M059J (cell line): ENCODE measurements around the gene GRAMD4. TPM values are rescaled to one million over a fixed set of nuclear protein-coding genes. Genes with fewer than 3 reads are reported as not detected.
"Not testable (repeated sequence)": the region's sequence is repeated elsewhere in the genome, so short reads cannot be mapped to it uniquely, and the experiment has no call there.

Experiments used
- DNase-seq: peaks from one replicate; pipeline ENCODE4 v3.0.0-alpha.2; 2012; ENCODE audit warnings: low read depth
- total RNA-seq: library from RNA; depleted of rRNA; stranded (reverse); fragments of >200 nt; shearing (Covaris generic); gene quantifications from 2 replicates; pipeline ENCODE4 v1.2.3, GENCODE V29; 2014

GRAMD4 gene
- total RNA-seq, 1 experiment from 2014 or later, result 7.9 TPM

DNA sequence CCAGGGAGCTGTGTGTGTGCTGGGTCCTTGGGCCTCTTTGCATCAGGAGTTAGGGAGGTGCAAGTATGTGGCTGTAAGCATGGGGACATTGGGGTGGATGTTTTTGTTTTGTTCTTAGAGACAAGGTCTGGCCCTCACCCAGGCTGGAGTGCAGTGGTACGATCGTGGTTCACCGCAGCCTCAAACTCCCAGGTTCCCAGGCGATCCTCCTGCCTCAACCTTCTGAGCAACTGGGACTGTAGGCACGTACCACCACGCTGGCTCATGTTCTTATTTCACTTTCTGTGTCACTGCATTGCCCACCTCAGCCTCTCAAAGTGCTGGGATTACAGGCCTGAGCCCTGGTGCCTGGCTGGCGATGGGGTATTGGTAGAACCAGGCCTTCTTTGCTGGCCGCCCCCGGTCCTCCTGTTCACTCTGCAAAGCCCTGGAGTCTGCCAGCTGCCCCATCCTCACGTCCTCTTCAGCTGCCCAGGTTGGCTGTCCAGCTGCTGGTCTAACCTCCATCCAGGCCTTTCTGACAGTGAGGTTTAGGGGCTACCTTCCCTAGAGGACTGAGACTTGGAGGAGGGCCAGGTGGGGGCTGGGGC is 851 bp upstream of the GRAMD4 start:
- peak; percentile 19 for DNase-seq

DNA sequence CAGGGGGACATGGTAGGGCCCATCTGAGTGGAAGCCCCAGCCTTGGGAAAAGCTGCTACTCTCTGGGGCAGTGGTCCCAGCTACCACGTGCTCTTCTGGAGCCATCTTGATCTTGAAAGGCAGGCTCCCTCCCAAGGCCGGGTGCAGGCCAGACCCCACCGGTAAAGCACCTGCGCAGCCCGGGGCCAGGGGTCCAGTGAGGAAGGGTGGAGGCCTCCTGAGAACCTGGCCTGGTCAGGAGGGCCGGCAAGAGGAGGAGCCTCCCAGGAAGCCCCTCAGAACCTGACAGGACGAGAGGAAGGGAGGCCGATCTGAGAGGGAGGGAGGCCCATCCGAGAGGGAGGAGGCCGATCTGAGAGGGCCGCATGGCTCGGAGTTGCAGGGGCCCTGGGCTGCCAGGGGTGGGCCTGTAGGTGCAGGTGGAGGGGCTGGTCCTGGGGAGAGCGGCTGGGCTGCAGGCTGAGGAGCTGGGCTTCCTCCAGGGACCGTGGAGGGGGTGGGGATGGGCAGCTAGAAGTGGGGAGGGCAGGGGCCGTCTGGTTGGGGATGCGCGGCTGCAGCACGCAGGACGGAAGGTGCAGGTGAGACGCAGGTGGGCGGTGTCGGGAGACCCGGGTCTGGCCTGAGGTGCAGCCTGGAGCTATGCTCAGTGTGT is 529 bp downstream of the GRAMD4 start:
- DNase-seq, result no peak

DNA sequence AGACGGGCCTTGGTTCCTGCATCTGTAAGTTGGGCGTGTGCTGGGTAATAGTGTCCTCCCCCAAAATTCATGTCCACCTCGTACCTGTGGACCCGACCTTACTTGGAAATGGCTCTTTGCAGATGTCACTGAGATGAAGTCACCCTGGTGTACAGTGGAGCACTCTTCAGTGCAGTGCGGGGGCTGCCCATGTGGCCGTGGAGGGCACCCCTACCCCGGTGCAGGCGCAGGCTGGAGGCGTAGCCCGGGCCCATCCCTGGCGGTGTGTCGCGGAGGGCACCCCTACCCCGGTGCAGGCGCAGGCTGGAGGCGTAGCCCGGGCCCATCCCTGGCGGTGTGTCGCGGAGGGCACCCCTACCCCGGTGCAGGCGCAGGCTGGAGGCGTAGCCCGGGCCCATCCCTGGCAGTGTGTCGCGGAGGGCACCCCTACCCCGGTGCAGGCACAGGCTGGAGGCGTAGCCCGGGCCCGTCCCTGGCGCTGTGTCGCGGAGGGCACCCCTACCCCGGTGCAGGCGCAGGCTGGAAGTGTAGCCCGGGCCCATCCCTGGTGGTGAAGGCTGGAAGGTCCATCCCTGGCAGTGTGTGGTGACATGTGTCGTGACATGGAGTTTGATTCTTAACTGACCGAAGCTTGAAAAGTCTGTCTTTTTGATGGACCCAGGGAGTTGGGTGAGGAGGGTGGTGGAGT is 1.2 kb downstream of the GRAMD4 start:
- not testable (repeated sequence) for DNase-seq

DNA sequence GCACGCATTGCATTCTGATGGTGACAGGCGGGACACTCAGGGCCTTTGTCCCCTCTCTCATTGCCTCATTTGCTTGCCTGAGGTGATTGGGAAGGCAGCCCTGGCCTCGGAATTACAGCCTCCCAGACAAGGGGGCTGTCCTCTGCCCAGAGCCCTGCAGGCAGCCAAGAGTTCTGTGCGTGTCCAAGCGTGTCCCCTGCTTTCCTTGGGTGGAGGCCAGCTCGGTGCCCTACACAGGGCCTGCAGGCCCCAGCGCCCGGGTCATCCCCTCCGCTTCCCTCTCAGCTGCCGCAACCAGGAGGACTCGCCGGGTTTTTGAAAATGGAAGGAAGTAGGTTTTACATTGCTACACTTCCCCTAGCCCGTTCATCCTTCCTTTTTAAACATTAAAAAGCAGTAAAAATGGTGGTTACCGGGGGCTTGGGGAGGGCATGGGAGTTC is 1.9 kb downstream of the GRAMD4 start:
- no peak for DNase-seq

DNA sequence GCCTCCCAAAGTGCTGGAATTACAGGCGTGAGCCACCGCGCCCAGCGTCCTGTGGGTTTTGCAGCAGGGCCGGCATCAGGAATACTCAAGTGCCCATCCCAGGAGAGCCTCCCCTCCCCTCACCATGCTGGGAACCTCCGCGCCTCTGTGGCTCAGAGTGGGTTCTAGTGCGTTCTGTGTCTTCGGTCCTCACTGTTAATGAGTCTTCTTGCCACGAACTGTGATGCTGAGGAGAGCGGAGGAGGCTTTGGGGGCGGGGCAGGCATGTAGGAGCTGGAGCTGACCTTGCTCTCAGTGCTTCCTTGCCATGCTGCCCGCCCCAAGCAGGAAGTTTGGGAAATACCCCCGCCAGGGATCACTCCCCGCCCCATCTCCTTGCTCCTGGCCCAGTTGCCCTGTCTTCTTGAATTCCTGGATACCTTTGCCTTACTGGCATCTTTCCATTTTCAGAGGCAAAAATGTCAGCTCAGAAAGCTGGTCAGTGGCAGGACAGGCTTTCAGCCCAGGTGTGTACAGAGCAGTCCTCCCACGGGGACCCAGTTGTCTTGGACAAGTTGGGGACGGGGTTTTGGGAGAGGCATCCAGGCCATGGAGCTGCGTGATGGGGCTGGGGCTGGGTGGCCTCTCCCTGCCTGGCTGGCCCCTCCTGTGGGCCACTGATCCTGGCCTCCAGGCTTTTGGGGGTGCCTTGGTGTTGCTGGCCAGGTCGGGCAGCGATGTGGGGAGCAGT is 5.1 kb downstream of the GRAMD4 start:
- DNase-seq, result no peak

DNA sequence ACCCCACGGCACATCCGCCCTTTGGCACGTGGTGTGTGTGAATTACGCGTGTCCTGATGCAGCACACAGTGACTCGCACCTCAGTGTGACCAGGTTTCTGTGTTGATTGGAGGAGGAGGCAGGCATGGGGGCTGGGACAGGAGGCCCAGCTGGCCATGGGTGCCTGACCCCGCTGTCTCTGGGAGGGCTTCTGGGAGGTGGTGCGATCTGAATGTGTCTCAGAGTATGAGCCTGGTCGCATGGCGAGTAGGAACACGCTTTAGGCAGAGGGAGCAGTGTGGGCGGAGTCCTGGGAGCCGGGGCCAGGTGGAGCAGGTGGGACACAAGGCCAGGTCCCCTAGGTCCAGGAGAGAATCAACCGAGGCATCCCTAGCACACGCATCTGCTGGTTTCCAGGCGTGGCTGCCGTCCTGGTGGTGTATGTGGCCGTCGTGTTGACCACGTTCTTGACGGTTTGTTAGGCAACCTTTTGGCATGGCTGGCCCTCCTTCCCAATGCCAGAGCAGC is 5.7 kb downstream of the GRAMD4 start:
- DNase-seq, result no peak

DNA sequence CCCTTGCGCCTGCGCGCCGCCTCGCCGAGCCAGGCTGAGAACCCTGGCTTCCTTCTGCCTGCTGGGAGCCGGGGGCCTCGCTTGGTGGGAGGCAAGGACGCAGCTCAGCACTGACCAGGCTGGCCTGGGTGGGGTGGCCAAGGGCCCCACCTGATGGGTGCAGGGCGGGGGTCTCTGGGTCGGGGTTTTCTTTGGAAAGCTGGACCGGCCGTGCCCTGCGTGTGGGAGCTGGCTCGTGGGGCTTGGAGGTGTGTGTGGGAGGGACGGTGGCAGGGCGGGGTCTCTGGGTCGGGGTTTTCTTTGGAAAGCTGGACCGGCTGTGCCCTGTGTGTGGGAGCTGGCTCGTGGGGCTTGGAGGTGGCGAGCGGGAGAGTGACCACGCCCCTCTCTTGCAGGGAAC is 6.2 kb downstream of the GRAMD4 start:
- DNase-seq, result no peak

DNA sequence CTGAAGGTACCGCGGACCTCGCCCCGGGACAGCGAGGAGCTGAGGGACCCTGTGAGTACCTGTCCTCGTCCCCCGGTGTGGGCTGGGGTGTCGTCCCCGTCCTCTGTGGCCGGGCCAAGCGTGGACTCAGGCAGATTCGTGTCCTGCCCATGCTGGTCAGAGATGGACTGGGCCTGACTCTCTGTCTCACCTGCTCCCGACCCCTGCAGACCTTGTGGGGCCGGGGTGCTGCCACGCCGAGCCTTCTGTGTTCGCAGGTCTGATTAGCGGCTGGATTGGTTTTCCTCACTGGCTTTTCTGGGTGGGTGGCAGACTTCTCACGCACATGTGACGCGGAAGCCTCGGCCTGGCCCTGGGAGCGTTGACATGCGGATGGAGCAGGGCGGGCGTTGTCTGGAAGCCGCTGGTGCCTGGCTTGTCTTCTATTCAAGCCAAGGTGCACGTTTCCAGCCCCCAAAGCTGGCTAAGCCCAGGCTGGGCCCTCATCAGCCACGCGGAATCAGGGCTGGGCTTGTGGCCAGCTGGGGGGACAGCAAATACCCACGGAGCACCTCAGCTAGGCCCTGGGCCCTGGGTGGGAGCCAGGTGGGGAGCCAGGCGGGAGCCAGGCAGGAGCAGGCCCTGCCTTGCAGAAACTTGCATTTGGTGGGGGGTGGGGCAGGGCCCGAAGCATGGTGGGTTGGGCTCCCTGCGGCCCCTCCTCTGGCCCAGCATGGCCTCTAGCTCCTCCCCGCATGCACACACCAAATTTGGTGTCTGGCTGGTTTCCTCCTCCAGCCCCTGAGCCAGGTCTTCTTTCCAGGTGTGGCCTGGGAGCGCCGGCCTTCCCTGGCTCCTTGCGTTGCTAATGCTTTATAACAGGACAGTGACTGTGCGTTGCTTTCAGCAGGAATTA is 7.0 kb downstream of the GRAMD4 start:
- no peak for DNase-seq

DNA sequence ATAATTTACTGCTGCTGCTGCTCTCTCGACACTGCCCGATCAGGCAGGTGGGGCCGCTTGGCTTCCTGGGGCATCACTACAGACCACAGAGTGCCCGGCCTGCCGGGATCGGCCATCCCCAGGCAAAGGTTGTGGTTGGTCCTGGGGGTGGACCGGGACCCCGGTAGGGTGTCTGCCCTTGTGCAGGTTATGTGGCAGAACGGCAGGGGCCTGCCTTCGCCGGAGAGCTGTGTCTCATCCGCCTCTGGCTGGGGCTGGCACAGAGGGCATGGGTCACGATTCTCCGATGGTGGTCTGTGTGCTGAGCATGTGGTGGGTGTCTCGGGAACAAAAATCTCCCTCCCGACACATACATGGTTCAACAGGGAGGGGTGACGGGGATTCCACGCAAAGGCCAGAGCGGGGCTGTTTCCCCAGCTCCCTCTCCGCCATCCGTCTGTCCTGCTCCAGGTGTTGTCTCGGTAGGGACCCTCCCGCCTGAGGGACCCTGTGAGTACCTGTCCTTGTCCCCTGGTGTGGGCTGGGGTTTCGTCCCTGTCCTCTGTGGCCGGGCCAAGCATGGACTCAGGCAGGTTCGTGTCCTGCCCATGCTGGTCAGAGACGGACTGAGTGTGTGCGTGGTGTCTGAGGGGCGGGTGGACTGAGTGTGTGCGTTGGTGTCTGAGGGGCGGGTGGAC is 7.8 kb downstream of the GRAMD4 start:
- DNase-seq, result no peak

DNA sequence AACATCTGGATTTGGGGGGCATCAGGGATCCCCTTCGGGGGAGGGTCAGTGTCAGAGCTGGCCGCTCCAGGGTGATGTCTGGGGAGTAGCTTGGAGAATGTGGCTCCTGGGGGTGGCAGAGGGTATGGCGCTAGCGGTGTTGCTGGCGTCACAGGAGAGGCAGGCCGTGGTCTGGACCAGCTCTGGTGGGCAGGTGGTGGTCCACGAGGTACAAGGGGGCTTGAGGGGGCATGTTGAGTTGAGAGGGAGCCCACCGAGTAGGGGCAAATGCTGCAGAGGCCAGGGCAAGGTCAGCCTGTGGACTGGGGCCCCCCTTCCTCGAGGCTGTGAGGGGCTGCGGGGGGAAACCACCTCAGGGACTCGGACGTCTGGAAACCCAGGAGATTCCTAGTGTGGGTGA is 8.6 kb downstream of the GRAMD4 start:
- no peak for DNase-seq

DNA sequence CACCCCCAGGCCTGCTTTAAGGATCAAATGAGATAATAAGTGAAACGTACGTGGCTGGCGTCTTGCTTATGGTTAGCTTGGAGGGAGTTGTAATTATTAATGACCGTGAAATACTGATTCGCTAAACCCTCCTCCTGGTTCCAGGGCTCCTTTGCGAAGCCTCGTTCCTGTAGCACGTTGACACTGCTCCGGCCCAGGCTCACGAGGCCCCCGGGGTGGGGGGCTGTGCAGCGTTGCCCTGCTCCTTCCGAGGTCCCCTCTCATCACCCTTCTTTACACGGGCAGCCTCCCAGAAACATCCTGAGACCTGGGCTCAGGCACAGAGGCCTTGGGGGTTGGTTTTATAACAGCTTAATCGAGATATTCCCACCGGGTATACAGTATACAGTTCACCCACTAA is 9.1 kb downstream of the GRAMD4 start:
- no peak for DNase-seq

DNA sequence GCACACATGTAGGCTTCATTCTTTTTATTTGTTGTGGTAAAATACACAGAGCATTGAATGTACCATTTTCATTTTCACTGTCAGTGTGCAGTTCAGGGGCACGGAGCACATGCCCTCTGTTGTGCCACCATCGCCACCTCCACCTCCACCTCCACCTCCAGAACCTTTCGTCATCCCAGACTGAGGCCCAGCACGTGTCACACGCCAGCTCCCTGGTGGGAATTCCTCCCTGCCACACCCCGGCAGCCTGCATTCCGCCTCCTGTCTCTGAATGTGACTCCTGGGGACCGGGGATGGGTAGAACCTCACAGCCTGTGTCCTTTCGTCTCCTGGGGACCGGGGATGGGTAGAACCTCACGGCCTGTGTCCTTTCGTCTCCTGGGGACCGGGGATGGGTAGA is 10.9 kb downstream of the GRAMD4 start:
- no peak for DNase-seq

DNA sequence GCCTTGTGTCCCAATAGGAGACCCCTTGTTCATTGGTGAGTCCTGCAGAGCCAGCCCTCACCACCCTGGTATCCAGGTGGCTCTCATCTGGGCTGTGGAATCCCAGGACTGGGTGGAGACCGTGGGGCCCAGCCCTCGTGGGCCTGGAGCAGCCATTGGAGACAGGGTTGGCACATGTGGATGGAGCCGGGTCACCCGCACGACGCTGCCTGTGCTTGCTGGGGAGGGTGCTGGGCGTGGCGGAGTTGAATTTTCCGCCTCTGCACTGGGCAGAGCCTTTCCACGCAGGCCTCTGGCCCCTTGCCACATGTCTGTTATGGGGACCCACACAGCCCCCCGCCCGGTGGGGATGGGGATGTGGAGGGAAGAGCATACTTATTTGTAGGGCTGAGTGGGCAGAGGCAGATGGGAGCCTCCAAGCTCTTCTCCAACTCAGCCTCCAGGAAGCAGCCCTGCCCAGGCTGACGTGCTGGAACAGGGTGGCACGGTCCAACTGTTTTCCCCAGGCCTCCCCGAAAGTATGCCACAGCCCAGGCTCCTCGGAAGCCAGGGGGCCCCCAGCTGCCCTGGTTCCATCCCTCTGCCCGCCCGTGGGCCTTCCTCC is 12.6 kb downstream of the GRAMD4 start:
- no peak for DNase-seq

DNA sequence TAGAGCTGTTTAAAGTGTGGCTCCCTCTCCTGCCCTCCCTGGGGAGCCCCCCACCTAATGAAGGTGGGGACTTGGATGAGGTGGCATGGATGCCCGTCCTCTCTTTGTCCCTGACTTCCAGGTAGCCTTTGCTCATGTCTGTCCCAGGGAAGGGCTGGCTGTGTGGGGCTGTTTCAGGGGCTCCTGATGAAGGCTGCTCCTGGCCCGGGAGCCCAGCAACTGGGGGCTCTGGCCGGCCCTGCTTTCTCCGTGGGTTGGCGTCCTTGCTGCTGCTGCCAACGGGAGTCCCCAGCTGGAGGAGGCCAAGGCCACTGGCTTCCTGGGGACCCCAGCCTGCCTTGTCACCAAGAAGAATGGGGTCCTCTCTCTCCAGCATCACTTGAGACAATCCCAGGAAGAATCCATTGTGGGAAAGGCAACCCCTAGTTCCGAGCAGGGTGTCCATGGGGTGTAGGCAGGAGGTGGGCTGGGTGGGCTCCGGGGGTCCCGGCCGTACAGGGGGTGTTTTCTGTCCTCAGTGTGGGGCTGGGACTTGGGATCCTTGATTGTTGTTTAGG is 13.2 kb downstream of the GRAMD4 start:
- DNase-seq, result no peak

DNA sequence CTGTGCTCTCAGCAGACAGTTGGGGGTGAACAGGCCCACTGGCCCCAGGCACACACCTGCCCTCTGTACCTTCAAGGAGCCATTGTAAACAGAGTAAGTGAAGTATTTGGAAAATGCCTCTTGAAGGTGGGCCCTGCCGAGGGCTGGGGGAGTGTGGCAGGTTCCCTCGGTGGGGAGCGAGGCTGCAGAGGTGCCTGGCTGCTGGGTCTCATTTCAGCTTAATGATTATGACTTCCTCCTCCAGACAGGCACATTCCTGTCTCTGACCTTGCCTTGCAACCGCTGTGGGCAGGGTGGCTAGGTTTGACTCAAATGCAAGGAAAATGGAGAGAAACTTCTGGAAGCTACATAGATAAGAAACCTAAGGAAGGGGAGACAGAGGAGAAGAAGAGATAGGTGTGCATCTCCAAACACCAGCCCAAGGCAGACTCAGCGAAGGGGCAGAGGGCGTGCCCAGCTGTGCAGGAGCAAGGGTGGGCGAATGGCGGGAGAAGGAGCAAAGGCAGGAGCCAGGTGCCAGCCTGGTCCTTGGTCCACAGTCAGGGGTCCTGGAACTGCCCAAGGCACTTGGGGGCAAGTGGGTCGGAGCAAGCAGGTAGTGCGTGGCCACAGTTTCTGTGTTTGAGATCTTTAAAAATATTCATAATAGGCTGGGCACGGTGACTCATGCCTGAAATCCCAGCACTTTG is 14.0 kb downstream of the GRAMD4 start:
- no peak for DNase-seq

DNA sequence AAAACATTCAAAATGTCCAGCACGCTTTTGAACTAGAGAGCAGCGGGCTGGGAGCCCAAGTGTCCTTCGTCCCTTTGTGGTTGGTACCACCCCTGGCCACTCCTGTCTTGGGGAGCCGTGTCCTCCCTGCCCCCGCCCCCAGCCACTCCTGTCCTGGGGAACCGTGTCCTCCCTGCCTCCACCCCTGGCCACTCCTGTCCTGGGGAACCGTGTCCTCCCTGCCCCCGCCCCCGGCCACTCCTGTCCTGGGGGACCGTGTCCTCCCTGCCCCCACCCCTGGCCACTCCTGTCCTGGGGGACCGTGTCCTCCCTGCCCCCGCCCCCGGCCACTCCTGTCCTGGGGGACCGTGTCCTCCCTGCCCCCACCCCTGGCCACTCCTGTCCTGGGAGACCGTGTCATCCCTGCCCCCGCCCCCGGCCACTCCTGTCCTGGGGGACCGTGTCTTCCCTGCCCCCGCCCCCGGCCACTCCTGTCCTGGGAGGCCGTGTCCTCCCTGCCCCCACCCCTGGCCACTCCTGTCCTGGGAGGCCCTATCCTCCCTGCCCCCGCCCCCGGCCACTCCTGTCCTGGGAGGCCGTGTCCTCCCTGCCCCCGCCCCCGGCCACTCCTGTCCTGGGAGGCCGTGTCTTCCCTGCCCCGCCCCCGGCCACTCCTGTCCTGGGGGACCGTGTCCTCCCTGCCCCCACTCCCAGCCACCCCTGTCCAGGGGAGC is 14.9 kb downstream of the GRAMD4 start:
- DNase-seq, result not testable (repeated sequence)

DNA sequence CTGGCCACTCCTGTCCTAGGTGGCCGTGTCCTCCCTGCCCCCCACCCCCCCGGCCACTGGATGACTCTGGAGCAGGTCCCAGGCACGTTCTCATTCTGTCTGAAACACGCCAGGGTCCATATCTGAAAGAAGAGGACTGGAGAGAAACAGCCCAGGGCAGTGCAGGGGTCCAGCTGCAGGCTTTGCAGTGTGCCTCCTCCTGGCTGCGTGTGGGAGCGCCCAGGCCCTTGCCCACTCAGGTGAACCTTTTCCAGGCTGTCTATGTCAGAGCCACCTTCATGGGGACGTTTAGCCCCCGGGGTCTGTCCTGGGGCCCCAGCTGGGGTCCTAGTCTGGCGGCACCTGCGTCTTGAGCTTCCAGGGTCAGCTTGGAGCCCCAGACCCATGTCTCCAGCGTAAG is 15.6 kb downstream of the GRAMD4 start:
- DNase-seq, result no peak

DNA sequence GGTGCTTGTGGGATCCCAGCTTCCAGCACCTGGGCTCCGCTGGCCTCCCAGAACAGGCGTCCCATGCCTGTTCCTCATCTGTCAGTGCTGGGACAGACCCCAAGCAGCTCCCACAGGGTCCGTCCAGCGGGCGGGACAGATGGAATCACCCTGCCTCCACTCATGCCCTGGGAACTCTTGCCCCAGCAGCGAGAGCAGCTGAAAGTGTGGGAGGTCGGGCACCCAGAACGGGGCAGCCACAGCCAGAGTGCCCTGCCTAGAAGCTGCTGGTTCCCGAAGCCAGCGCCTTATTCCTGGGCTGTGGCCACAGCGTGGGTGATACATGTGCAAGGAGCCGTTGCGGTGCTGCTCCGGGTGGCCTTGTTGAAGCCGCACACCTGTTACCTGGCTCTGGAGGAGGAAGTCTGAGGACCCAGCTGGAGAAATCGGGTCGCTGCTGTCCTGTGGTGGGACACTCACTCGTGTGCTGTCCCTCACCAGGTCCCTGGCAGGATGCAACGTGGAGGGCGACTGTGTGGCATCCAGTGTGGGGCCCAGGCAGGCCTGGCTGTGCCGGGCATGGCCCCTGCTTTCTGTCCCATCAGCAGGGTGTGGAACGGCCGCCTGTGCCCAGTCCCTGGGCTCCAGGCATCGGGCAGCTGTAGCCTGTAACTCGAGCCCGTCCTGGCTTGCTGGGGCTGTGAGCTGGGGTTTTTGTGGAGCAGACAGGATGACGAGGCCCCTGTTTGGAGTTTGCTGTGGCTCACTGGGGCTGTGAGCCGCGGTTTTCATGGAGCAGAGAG is 16.2 kb downstream of the GRAMD4 start:
- no peak for DNase-seq
